Eye (tissue), 1 donor: Measurements from ENCODE around the gene ELF2.
"Not testable (repeated sequence)": the region's sequence is repeated elsewhere in the genome, so short reads cannot be mapped to it uniquely, and the experiment has no call there.

Experiments
- DNase-seq: peaks from one replicate; pipeline ENCODE4 v3.0.0-alpha.2; 2015

ELF2 gene

DNA sequence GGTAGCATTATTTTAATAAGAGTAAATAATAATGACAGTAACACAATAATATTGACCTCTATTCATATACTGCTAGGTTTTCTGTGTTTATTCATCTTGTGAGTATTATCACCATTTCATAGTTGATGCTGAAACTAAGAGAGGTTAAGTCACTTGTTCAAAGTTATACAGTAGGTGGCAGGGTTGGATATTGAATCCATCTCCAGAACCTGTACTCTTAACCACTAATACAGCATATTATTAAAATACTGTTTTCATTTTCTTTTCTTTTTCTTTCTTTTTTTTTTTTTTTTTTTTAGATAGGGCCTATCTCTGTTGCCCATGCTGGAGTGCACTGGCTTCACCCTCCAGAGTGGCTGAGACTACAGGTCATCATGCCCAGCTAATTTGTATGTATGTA is 7.1 kb upstream of the ELF2 start:
- no peak for DNase-seq

DNA sequence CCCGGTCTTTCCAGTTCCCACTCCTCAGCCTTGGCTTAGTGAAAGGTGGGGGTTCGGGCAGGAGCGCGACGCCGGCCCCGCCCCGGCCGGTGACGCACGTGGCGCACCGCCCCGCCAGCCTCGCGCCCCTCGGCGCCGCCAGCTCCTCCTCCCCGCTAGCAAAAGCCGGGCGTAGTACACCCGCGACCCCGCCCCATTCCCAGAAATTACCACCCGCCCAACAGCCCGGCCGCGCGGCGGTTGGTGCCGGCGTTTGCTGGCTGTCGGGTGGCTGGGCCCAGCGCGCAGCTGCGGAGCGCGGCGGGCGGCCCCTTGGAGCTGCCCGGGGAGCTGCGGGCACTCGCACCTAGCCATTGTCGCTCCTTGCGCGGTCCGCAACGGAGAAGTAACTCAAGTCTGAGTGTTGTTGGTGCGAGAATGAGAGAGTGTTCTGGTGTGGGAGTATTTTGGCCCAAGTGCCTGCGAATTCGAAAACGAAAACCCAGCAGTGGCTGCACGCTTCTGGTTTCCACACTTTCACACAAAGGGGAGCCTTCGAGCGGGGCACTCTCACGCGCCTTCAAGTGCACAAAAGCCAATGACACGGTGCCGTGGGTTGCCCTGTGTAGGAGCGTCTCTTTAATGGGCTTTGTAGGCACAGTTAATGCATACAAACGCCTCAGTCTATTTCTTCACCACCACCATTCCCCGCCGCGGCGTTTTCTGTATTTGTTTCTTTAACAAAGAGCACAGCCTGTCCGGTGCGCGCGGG is 1.0 kb upstream of the ELF2 start:
- peak; percentile 98 for DNase-seq

DNA sequence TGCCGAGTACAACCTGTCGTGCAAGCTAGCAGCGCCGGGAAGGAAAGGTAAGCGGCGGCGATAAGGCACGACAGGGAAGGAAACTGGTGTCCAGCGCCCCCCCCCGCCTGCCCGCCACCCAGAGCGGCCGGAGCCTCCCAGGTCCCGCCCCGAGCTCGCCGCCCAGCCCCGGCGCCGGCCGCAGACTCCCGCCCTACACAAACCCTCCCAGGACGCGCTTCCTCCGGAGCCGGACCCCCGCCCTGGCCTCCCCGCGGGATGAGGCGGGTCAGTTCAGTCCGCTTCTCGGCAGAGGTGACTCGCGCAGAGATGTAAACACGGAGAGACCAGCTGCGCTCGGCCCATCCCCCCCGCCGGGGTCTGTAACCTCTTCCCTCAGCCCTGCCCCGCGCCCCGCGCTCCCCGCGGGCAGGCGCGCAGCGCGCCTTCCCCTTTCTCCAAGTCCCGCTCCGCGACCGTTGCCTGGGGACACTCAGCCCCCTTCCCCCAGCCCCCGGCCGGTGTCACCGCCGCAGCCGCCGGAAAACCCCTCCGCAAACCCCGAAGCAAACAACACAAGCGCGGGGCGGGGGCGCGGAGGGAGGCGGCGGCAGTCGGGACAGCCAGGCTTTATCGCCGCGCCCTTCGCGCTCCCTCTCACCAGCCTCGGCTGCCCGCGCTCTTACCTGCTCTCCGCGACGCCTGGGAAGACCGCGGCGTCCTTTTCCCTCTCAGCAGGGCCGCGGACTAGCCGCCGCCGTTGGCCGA is 543 bp downstream of the ELF2 start:
- peak; percentile 93 for DNase-seq

DNA sequence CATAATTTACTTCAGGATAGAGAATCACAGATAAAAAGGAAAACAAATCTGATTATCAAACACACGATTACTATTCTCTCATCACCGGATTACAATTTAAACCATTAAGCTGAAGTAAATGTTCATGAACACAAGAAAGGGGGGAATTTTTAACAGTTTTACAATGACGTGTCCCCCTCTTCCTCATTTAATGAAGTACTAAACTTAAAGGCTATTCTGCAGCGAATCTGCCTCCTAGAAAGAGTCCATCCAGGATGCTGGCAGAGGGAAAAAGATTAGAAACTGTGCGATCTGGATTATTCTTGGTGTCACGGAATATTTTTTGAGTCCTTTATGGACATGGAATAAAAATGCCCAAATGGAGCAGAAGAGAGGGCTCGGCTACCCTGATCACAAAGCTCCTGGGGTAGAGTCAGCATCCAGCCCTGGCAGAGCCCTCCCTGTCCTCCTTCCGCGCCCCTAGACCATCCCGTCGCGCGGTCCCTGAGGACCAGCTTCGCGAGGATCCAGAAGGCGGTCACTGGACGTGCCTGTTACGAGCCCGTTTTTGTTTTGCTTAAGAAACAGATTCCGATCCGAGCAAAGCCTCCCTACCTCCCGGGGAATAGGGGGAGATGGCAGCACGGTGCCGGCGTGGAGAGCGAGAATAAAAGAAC is 1.2 kb downstream of the ELF2 start:
- no peak for DNase-seq

DNA sequence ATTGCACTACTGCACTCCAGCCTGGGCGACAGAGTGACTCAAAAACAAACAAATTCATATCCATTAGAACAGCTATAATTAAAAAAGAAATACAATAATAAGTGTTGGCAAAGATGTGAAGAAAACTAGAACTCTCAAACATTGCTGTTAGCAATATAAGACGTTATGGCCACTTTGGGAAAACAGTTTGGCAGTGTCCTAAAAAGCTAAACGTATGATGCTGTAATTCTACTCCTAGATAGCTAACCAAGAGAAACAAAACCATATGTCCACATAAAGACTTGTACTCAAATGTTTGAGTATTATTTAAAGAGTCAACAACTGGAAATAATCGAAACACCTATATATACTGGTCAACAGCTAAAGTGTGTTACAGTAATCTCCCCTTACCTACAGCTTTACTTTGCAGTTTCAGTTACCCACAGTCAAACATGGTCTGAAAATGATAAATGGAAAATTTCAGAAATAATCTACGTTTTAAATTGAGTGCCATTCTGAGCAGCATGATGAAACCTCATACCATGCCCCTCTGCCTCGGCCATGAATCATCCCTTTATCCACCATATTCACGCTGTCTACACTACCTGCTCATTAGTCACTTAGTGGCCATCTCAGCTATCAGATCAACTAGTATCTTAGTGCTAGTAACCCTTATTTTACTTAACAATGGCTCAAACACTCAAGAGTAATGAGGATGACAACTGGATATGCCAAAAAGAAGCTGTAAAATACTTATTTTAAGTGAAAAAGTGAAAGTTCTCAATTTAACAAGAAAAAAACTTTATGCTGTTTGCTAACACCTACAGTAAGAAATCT is 4.9 kb downstream of the ELF2 start:
- no peak for DNase-seq

DNA sequence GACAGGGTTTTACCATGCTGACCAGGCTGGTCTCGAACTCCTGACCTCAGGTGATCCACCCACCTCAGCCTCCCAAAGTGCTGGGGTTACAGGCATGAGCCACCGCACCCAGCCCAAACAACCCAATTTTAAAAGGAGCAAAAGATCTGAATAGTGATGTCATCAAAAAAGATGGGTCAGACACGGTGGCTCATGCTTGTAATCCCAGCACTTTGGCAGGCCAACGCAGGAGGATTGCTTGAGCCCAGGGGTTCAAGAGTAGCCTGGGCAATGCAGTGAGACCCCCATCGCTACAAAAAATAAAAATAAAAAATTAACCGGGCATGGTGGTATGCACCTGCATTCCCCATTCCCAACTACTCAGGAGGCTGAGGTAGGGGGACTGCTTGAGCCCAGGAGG is 6.1 kb downstream of the ELF2 start:
- DNase-seq = no peak

DNA sequence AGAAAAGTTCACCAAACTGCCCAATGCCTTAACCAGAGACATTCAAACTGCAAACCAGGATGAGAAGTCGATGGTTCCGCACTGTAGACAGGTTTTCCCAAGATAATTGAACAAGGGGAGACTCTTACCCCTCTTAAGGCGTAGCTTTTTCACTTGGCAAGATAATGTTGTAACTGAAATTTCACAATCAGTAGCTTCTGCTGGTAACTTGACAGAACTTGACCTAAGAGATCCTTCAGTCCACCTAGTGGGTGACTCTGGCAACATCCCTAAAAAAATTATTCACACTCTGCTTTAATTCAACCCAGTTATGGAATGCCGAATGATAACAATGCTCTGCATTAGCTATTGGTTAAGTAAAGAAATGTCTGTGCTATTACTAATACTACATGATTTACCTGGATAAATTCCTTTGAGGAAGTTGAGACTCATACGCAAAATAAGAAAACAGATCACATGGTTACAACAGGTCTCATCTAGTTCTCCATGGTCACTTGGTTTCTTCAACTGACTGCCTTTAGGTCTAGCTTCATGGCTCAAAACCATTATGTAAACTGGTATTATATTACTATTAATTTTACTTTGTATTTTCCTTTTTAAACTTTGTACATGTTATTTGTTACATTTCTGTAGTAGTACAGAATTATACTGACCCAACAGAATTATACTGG is 9.1 kb downstream of the ELF2 start:
- no peak for DNase-seq

DNA sequence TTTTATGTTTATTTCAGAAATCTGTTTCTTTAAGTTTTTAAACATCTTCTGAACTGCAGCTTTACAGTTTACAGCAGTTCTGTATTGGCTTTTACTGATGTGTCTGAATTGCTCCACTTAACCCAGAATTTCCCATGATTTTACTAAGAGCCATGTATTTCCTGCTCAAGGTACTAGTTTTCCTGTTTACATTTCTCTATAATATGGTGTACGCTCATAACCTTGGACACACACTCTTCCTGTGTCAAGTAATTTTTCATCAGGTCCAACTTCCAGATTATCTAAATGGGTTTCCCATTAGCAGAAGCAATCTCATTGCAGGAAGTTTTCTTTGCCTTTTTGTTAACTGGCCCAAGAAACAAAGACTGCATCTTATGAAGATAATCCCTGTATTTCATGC is 12.3 kb downstream of the ELF2 start:
- DNase-seq = no peak

DNA sequence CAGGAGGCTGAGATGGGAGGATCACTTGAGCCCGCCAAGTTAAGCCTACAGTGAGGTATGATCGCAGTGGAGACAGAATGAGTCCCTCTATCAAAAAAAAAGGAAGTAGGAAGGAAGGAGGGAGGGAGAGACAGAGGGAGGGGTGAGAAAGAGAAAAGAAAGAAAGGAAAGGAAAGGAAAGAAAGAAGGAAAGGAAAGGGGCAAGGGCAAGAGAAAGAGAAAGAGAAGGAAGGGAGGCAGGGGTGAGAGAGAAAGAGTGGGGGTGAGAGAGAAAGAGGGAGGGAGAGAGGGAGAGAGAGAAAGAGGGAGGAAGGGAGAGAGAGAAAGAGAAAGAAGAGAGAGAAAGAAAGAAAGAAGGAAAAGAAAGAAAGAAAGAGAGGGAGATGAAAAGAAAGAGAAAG is 13.2 kb downstream of the ELF2 start:
- no peak for DNase-seq

DNA sequence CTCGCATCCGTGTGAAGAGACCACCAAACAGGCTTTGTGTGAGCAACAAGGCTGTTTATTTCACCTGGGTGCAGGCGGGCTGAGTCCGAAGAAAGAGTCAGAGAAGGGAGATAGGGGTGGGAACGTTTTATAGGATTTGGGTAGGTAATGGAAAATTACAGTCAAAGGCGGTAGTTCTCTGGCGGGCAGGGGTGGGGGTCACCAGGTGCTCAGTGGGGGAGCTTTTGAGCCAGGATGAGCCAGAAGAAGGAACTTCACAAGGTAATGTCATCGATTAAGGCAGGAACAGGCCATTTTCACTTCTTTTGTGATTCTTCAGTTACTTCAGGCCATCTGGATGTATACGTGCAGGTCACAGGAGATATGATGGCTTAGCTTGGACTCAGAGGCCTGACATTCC is 19.0 kb downstream of the ELF2 start:
- DNase-seq = not testable (repeated sequence)

DNA sequence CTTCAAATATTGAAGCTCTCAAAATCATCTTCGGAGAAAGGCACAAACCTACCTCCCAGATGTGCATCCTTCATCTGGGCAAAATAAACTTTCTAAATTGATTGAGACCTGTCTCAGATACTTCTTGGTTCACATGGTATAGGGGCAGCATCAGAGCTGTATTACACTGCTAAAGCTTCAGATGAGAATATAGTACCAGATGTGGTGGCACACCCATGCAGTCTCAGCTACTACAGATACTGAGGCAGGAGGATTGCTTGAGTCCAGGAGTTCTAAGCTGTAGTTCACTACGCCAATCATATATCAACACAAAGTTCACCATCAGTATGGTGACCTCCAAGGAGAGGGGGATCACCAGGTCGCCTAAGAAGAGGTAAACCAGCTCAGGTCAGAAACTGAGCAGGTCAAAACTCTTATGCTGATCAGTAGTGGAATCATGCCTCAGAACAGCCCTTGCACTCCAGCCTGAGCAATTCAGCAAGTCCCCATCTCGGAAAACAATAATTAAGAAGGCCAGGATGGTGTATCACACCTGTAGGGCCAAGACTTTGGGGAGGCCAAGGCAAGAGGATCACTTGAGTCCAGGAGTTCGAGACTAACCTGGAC is 22.0 kb downstream of the ELF2 start:
- no peak for DNase-seq

DNA sequence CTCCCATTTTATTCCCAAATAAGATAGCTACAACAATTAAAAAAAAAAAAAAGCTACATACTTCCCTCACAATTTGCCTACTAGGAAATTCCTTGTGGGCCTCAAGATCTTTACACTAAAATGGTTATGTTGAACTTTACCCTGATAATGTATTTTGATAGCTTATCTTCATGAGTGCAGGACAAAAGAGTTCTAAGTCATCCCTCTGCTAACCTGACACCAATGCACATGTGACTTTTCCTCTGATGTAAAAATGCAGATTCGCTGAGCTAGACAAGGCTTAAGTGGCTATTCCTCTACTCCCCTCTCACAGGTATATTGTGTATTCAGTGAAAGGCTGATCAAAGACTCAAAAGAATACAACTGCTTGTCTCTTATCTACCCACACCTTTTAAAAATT is 22.5 kb downstream of the ELF2 start:
- DNase-seq = no peak

DNA sequence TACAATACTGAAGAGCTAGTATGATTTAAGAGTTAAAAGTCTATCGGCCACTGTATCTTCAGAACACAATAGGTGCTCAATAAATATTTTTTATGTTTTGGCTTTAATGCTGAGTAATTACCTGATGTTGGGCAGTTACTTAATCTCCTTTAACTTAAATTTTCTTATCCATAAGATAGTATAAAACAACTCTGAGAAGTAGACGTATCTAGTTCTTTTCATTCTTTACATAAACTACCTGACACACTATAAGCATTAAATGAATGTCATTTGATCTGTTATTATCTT is 22.9 kb downstream of the ELF2 start:
- DNase-seq = no peak

DNA sequence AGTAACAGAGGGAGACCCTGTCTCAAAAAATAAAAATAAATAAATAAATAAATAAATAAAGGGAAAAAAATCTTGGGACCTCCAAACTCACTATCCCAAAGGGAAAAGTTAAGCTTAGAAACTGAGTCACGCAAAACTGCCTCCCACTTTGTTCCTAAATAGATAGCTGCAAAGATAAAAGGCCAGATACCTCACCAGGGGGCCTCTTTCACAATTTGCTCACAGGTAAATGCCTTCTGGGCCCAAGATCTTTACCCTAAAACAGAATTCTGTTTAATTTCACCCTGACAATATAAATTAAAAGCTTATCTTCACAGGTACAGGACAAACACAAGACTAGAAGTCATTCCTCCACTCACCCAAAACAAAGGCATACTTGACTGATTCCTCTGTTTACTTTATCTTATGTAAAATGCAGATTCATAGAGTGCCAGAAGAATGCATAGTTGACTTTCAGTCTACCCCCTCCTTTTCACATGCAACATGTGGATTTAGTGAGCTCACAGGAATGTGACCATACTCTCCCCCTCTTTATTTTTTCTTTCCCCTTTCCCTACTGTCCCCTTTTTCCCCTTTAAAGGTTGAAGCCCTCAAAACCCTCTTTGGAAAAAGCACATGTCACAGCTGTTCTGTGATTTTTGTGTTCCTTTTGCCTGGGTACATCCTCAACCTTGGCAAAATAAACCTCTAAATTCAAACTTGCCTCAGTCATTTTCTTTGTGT is 23.4 kb downstream of the ELF2 start:
- no peak for DNase-seq

DNA sequence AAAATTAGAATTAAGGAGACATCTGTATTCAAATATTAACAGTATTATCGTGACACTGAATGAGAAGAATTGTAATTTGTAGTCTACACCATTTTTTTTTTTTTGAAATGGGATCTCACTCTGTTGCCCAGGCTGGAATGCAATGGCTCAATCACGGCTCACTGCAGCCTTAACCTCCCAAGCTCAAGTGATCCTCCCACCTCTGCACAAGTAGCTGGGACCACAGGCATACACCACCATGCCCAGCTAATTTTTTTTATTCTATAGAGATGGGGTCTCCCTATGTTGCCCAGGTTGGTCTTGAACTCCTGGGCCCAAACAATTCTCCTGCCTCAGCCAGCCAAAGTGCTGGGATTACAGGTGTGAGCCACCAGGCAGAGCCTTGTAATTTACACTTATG is 24.8 kb downstream of the ELF2 start:
- DNase-seq = no peak

DNA sequence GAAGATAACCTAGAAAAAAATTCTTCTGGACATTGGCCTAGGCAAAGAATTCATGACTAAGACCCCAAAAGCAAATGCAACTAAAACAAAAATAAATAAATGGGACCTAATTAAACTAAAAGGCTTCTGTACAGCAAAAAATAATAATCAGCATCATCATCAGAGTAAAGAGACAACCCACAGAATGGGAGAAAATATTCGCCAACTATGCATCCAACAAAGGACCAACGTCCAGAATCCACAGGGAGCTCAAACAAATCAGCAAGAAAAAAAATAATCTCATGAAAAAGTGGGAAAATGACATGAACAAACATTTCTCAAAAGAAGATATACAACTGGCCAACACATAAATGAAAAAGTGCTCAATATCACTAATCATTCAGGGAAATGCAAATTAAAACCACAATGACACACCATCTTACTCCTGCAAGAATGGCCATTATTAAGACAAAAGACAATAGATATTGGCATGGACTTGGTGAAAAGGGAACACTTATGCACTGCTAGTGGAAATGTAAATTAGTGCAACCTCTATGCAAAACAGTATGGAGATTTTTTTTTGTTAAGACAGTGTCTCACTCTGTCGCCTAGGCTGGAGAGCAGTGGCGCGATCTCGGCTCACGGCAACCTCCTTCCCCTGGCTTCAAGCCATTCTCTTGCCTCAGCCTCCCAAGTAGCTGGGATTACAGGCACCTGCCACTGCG is 29.9 kb downstream of the ELF2 start:
- no peak for DNase-seq

DNA sequence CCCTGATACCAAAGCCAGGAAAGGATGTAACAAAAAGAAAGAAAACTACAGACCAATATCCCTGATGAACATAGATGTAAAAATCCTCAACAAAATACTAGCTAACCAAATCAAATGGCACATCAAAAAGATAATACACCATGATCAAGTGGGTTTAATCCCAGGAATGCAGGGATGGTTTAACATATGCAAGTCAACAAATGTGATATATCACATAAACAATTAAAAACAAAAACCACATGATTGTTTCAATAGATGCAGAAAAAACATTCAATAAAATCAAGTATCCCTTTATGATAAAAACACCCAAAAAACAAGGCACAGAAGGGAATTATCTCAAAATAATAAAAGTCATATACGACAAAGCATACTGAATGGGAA is 31.5 kb downstream of the ELF2 start:
- no peak for DNase-seq

DNA sequence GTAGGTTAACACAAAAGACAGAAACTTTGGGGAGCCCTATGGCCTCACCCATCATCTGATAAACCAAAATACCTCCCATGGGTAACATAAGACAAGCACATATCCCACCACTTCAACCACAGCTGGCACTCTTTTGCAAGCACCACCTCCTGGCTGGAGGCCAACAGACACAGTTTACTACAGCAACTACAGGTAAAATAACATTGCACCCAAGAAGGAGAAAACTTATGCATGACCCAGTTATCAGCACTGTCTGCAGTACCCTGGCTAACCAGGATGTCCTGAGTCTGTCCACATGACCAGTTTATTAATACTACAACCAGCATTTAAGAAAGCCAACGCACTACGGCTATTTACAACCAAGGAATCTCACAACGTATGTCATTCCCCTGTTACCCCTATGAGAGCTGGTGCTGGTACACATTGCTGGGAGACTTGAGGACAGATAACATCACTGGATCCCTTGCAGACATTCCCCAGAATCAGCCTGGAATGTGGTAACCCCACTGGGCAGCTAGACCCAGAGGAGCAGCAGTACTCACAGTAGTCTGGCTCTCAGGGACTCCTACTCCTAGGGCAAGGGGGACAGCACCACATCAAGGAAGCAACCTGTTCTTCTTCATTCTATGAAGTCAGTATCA is 32.0 kb downstream of the ELF2 start:
- DNase-seq = no peak

DNA sequence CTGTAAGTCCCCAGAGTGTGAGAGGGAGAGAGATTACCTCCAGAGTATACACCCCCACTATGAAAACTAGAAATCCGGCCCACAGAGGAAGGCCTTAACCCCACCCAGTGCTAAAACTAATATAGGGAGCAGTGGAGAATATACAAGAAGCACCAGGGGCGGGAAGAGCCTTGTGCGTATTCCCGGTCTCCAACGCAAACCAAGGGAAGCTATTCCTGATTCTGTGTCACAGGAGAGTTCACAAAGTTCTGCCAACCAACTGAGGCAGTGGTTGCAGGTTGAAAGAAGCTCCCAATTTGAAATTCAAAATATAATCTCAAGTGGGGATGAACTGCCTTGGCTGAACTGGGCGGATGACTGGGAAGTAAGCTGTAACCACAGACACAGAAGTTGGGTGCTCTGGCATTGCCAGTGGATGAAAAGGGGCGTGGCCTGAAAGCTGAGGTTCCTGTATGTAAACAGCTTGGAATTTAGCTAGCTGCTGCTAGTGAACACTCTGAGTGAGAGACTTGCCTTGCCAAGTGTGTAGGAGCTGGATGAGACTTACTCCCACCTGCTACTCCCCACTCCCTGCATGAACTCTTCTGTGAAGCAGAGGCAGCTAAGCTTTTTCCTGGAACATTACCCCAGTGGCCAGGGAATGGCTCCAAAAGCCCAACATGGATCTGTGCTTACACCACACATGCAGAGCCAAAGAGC is 32.7 kb downstream of the ELF2 start:
- no peak for DNase-seq

DNA sequence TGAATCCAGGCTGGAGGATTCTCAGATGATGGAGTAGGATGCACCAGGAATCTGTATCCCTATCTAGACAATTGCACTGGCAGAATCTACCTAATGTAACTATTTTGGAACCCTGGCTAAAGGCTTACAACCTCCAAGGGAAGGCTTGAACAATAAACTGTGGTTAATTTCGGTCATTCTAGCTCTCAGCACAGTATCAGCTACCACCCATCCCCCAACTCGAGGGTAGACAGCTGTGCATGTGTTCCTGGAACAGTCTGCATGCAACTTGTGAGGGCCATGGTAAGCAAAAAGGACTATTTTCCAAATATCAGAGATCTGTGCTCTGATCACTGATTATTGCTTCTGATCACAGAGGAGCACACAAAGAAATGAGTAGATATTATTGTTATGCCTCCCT is 34.0 kb downstream of the ELF2 start:
- DNase-seq = no peak
